Left colon (tissue), 2 donors: ENCODE measurements around the gene CERS6. TPM values are rescaled to one million over a fixed set of nuclear protein-coding genes. Genes with fewer than 3 reads are reported as not detected.

Experiments
- ATAC-seq: fragments of 200-7000 bp; cut with Tn5 transposase; one replicate; pipeline ENCODE4 v1.9.1; 2020; ENCODE audit warnings: mild to moderate bottlenecking, moderate library complexity
- DNase-seq, 2 donors: peaks; one replicate each; pipeline ENCODE4 v3.0.0-alpha.2; 2020
- intact Hi-C, 2 donors: fragments of 100-400 bp; cut with DNase I in 1 of 2; cut with micrococcal nuclease in 1 of 2; formaldehyde crosslinking; loops; one replicate each; pipeline versions ENCODE4 v1.11.2 to v1.14.0; 2022; cut with DNase I, micrococcal nuclease
- microRNA-seq, 2 donors: library from miRNA; unstranded; fragments of <30 nt; microRNA quantifications; one replicate each; pipeline versions ENCODE4 v1.1.0 to v1.2.0, GENCODE V29; 2020
- total RNA-seq, 2 donors: library from RNA; stranded (reverse); fragmentation: NEBNext Ultra II Directional; extraction: Animal tissue kit (Norgen Biotek cat#: 25700); gene quantifications; one replicate each; pipeline ENCODE4 v1.2.1, GENCODE V29; 2021
- donor health status: DM: no; HTN: no; CAD: no.
- donor health status: DM: yes; HTN: yes; CAD: no.

The CERS6 gene
- total RNA-seq, 2 donors from 2014 or later: 64.4 to 67.2 TPM

DNA sequence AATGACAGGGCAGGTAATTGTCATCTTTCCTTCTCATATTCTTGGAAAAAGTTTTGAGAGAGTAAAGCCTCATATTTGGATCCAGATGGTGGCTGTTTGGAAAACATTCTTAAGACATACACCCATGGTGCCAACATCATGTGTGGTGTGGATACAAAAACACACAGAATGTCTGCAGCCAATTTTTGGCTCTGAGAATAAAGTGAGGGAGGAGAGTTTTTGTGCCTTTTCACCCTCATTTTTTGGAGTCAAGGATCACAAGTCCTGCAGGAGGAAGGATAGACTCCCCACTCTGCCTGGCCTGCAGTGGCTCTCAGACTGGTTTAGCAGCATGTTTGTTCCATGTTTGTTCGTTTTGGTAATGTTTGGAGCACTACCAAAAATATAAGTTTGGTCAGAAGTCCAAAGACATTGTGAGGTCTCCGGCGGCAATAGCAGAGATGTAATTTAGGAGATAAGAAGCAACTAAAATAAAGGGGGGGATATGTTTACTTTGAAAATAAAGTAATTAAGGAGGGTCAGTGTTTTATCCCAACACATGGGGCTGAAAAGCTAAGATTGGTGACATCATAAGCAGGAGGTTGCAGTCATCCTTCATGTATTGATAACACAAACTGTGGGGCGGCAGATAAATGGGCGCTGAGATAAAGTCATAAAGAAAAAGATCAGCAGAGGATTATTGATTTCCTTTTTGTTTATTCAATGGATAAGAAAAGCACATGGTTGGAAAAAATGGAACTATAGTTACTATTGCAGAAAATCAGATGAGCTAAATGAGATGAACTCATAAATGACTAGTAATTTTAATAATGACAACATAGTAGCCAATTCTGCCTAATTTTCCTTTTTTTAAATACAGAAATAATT lies 347.0 kb downstream of the CERS6 start:
- peak; percentile 27 for ATAC-seq
- intact Hi-C loops: no loop called here
- DNase-seq: no peak

DNA sequence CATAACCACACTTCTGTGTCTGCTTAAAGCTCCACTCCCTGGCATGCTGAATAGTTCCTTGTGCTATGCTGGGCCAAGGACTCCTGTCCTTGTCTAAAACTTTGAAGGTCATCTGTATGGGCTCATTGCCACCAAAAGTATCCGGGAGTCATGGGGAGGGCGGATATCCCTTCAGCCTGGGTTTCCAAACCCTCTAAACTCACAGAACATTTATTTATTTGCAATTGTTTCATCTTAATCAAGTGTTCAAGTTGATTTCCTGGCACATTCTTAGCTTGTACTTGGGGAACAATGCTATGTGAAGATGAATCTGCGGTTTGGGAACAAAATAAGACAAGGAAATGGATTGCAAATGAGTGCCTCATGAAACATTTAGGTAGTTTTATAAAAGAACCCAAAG lies 348.1 kb downstream of the CERS6 start:
- intact Hi-C loops: no loop called here
- DNase-seq (no peak), ATAC-seq (no peak)

DNA sequence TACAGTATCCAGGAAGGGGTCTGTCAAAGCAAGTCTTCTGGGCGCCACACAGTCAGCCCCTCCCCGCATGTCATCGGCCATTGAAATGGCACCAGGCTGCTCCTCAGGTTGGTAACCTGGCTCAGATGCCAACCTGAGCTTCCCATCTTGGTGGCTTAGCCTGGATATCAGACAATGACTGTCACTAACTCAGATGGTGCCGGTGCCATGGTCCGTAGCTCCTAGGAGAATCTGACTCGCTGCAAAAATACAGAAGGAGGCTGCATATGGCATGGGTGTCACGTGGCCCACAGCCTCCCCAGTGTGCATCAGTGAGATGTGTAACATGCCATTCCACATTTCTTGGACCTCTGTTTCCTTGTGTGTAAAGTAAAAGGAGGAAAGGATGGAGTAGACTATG lies 349.5 kb downstream of the CERS6 start:
- DNase-seq (no peak), ATAC-seq (no peak)
- intact Hi-C loops: no loop called here

DNA sequence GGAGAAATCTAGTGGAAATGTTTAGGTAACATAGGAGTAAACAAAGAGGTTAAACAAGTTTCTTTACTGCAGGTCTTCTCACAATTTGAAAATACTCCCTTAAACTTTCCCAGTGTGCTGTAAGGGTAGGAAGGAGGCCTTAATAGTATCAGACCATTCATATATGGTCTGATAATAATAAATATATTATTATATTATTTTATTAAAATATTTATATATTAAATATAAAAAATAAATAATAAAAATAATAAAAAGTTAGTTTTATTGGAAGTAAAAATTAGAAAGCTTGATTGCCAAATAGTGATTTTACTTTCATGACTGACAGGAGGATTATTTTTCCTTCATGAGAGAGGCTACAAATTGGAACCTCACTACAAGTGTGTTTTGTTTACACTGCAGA lies 353.5 kb downstream of the CERS6 start:
- no peak for DNase-seq
- intact Hi-C loops: no loop called here
- ATAC-seq: no peak

DNA sequence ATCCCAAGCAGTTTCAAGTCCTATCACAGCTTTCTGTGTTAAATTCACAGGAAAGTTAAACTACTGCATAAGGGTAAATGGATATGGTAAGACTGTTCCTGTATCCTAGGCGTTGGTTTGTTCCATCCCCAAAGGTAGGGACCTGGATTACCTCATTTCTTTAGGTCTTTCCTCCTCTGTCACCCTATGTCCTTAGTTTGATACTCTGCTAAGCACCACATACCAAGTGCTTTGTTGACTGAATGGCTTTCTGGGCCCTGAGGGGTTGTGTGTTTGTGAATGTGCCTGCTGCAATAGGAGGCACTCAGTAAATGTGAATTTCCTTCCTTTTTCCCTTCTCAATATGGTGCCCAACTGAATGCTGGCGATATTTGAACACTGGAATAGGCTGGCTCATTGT lies 354.2 kb downstream of the CERS6 start:
- ATAC-seq (no peak), DNase-seq (no peak)
- intact Hi-C loops: no loop called here

DNA sequence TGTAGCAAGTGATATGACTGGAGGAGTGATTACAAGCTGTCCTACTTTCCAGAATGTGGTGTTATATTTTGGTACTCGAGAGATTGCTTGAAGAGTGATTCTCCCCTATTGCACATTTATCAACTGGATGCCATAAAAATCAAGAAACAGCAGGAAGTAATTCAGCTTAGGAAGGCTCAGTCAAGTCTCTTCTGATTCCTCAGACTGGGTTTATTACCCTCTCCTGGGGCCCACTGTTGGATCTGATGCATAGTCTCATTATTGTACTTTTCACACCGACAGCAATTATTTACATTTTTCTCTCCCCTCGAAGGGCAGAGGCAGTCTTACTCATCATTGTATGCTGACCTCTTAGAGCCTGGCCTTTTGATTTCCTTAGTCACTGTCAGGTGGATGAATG lies 355.6 kb downstream of the CERS6 start:
- DNase-seq: no peak
- ATAC-seq: peak; percentile 69
- intact Hi-C loops: no loop called here

DNA sequence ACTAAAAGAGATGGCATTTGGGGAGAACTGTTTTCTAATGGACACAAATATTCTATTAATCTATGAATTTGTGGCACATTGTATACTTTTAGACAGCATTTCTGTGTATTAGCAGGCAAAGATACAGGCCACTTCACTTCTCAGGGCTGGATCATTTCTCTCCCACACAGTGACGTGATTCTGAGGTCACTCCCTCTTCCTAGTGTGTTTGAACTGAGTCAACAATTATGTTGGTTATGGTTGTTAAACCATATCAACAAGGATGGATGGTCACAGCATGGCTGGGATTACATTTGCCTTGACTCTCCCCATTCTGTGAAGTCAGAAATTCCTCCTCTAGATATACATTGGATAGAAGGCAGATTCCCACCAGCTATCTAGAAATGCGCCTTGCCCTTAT lies 358.0 kb downstream of the CERS6 start:
- intact Hi-C loops: no loop called here
- DNase-seq (no peak), ATAC-seq (peak; percentile 72)

DNA sequence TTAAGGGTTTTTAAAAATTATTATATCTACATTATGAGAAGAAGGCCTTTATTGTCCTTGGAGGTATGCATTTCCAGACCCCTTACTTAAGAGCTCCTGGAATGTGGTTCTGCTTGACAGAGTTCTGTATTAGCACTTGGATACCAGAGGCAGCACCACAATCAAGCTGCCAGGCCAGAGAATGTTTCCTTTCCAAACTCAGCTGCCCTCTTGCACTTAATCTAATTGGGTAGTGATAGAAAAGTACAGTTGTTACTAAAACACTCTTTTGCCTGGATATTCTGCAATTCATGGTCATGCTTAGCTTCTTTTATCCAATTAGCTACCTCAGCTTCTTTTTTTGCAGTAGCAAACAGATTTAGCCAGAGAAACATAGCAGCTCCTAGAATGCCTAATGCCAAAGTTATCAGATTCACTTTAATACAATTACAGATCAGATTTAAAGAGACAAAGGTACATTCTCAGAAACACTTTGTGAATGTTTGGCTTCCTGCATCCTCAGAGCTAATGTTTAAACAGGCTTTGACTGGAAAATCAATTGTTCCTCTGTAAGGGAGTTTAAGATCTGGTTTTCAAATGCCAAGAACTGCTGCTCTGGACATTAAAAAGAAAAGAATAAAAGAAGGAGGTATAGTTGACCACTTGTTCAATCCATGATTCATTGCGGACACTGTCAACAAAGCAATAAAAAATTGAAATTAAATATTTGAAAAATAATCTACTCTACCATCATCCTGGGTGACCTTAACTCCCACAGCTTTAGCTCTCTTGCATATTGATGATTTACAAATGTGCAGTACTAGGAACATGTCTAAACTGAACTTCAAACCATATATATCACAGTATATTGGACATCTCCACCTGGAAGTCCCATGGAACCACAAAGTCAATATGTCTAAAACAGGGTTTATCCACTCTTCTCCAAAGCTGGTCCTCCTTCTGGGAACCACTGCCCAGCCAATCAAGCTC lies 359.2 kb downstream of the CERS6 start:
- ATAC-seq (no peak), DNase-seq (no peak)
- intact Hi-C loops: no loop called here

DNA sequence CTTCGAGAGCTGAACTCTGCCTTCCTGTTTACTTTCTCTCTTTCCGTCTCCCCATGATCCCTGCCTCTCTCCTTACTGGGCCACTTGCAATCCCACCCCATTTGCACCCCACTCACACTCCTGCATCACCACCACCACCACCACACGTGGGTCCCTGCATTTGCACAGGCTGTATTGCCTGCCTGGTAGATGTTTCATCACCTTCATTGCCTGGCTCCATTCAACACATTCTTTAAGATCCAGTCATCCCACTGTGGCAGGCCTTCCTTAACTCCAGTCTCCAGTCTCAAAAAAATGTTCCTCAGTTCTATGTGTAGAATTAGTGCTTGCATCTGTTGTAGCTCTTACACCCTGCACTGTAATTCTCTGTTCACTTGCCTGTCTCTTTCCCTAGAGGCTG lies 360.3 kb downstream of the CERS6 start:
- ATAC-seq: no peak
- DNase-seq: no peak
- intact Hi-C loops: no loop called here

DNA sequence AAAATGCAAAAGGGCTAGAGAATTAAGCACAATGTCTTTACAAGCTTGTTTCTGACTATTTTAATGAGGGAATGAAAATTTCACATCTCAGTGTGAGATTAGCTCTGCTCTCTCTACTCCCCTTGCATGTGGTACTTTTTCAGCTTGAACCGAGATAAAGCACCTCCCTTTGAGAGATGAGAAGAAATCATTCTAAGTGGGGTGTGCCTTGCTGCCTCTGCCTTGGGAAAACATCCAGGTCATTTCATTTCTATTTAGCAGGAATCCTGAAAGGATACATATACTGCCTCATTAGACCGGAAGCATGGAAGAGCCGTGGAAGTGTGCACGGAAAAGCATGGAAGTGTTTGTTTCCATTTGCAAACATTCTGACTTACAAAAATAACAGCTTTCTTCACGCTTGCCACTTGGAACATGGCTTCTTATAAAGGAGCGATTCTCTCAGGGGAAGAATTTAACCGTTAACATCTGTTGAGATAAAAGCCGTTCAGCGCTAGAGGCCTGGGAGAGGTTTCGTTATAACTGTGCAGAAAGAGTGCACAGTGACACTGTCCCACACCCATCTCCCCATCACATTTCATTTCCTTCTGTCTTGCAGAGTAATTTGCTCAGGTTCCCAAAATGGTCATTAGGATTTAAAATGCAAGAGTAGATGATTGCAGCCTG lies 363.1 kb downstream of the CERS6 start:
- no peak for DNase-seq
- no peak for ATAC-seq
- intact Hi-C loops: no loop called here

DNA sequence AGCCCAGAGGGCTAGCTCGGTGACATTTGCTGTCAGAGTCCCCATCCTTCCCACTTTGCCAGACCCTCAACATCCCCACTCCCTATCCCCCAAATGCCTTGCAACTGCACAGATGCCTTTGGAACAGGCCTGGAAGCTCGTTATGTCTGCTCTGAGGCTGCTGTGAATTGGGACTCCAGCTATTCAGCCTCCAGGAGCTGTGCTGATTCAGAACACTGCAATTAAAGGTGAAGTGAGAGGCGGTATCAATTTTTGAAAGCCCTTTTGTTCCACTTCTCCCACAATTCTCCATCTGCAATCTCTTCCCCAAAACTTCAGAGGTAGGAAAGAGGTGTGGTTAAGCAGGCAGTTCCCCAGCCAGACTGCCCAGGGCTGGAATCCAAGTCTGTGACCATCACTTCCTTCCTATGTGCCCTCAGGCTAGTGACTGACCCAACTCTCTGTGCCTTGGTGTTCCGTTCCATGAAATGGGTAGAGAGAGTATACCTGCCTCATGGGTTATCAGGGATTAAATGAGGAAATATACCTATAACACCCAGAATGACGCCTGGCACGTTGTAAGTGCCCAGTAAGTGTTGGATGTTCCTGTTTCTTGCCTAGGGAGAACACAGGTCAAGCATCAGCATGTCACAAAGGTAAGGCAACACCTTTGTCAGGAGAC lies 363.9 kb downstream of the CERS6 start:
- intact Hi-C loops: no loop called here
- ATAC-seq (no peak), DNase-seq (no peak)

DNA sequence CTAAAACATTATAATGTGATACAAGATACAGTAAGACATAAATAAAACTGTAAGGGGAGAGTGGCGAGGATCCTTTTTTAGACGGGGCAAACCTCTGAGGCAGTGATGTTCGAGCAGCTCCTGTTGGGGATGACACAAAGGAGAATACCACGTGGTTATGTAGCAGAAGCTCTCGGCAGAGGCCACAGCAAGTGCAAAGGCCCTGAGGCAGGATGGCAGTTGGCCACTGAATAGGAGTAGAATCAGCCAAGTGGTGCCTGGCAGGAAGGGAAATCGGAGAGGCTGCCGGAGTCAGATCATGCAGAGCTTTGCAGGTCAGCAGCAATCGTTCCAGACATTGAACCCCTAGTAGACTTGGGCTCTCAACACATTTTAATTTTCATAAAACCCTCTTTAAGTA lies 365.5 kb downstream of the CERS6 start:
- ATAC-seq: no peak
- intact Hi-C loops: no loop called here
- no peak for DNase-seq

DNA sequence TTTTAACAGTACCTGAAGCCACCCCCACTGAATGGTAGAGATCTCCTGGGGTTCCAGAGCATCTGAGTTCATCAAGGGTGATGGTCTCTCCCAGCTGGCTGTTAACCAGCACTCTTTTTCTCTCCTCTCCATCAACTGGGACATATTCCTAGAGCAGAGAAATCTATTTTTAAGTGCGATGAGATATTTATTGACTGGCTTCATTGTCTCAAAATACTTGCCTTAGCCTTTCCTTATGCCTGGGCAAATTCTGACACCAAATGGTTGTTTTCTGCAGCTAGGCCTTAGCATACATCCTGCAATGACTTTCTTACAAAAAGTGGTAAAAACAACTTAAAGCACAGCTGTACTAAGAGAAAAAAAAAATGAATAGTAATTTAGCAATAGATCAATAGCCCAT lies 365.9 kb downstream of the CERS6 start:
- no peak for ATAC-seq
- intact Hi-C loops: no loop called here
- DNase-seq: no peak

Small RNA genes lying within 50 kb of the gene (microRNA-seq; reads per million reads assigned to microRNA genes)
- gene MIR4774: 0 reads per million in 2 donors

Other genes with a start within 250 kb of the CERS6 start
- gene STK39, start 208.7 kb upstream of the CERS6 start, total RNA-seq: 10 to 100 TPM; 50.4 to 53.2 TPM